Retina (tissue), 1 donor: Measurements from ENCODE around the gene ASCC3.
"Not testable (repeated sequence)": the region's sequence is repeated elsewhere in the genome, so short reads cannot be mapped to it uniquely, and the experiment has no call there.

Experiments
- DNase-seq: peaks from one replicate; pipeline ENCODE4 v3.0.0-alpha.2; 2016

Gene ASCC3

DNA sequence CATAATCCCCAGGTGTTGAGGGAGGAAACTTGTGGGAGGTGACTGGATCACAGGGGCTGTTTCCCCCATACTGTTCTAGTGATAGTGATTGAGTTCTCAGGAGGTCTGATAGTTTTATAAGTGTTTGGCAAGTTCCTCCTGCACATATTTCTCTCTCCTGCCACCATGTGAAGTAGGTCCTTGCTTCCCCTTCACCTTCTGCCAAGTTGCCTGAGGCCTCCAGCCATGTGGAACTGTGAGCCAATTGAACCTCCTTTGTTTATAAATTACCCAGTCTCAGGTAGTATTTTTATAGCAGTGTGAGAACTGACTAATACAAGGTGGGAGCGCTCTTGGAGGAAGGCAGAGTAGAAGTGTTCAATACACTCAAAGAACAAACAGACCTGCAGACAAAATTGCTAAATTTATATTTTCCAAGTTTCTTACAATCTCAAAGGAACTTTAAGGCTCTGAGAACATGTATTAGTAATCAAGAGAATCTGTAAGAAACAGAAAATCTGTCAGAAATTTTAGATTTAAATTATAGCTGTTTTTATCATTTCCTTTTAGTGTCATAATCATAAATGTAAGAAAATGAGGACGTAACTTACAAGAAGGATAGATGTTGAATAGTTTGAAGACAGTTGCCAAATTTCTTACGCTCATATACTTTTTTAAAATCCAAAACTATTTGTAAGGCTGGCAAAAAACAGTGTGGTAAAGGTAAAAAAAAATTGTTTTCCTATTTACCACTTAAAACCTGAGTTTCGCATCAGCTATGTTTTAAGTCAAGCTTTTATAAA, 77.7 kb downstream of the ASCC3 start:
- DNase-seq = no peak

DNA sequence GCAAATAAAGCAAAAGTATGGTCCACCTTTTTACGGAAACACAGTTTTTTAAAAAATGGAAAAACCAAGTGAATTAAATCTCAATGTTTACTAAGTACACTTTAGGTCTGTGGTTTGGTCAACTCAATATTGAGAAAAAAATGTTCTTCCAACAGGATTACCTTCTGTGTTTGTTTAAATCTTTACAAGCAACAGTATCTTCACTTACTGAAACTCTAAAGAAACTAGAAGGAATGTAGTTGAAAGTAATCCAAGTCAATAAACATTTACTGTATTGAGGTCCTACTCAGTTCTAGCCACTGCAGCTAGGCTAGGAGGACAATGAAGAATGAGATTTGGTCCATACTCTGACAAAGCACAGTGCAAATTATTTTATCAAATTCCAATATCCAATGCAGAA, 80.1 kb downstream of the ASCC3 start:
- DNase-seq = no peak

DNA sequence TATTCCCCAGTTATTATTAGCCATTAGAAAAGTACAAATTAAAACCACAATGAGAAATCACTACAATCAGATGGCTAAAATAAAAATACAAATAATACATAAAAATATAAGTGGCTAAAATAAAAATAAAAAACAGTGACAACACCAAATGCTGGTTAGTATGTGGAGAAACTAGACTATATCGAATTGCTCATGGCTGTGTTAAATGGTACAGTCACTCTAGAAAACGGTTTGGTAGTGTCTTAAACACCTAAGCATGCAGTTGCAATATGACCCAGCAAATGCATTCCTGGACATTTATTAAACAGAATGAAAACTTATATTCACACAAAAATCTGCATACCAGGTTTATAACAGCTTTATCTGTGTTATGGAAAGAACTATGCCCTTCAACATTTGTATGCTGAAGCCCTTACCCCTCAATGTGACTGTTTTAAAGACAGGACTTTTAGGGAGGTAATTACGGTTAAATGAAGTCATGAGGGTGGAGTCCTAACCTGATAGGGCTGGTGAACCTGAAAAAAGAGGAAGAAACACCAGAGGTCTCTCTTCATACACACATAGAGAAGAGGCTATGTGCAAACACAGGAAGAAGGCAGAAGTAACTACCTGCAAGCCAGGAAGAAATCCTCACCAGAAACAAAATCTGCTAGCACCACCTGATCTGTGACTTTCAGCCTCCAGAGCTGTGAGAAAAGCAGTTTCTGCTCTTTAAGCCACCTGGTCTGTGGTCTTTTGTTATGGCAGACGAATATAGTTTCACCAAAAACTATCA, 84.9 kb downstream of the ASCC3 start:
- DNase-seq = no peak

DNA sequence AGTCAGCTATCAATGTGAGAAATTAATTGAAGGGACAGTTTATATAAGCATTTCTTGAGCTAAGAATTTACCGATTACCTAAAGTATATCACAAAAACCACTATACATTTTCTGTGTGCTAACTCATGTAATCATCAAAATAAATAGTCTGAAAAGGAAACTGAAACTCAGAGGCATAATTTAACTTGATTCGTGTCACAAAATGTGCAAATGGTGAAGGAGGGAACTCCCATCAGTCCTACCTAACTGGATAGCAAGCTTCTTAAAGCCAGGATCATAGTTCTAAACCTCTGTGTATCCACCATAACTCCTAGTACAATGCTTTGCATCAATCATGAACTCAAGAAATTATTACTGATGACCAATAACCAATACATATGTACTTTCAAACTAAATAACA, 91.0 kb downstream of the ASCC3 start:
- no peak for DNase-seq

DNA sequence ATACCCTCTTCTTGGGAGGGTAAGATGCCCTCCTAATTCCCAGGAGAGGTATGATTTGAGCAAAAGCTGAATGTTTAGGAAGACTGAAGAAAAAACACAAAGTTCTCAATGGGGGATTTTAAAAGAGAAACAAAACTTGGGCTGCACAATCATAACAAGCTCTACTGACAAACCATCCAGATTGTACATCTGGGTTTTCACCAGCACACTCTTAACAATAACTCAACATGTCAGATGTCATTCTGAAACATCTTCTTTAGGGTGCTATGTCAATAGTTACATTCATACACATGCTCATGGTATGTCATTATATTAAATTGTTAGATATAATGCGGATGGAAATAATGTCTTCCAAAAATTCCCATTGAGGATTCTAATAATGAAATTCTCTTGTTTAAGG, 95.1 kb downstream of the ASCC3 start:
- DNase-seq = no peak

DNA sequence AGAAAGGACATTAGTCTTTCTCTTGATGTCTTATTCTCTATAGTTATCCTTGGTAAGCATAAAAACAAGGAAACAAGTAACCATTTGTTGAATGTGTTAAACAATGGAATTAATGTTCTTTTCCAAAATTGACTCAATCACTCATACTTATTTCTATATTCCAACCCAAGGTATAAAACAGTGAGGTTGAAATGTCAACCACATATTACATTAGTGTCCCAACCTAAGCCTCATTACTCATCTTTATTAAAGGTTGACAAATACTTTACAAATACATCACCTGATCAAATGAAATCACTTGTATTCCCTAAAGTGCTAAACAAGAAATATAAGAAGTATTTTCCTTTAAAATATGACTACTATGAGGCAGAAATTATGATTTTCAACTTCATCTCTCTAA, 100.5 kb downstream of the ASCC3 start:
- no peak for DNase-seq

DNA sequence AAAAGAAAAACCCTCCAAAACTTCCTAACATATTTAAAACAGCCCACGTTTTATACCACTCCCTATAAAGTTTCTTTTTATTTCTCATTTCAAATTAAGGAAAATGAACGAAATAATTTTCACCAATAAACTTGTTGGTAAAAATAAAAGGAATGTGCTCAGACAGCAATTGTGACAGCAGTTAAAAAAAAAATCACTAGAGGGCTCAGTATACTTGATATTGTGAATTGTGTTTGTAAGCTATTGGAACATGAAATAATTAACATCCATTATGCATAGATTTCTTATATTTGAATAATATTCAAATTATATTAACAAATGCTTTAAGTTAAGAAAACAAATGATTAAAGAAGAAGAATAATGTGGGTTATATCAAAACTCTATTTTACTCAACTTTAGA, 105.5 kb downstream of the ASCC3 start:
- DNase-seq = no peak

DNA sequence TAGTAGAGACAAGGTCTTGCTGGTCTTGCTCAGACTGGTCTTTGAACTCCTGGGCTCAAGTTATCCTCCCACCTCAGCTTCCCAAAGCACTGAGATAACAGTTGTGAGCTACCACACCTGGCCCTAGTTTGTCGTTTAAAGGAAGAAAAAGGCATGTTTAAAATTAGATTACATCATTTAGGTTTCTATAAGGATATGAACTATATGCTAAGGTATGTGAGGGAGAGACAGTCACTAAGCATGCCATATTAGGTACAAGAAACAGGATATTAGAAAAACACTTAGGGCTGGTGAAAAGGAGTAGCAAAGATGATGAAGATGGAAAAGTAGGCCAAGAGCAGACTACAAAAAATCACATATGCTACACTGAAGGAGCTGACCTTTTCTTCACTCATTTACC, 106.4 kb downstream of the ASCC3 start:
- DNase-seq = no peak

DNA sequence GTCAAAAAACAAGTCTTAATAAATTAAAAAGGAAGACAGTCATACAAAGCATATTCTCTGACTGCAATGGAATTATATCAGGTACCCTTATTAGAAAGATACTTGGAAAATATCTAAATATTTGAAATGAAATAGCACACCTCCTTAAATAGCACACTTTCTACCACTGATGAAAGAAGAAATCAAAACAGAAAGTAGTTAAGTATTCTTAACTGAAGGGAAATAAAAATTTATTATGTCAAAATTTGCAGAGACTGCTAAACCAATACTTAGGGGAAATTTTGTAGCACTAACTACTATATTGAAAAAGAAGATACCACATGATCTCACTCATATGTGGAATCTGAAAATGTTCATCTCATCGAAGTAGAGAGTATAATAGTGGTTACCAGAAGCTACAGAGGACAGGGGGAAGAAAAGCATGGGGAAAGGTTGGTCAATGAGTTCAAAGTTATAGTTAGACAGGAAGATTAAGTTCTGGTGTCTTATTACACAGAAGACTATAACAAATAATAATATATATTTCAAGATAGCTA, 112.2 kb downstream of the ASCC3 start:
- no peak for DNase-seq

DNA sequence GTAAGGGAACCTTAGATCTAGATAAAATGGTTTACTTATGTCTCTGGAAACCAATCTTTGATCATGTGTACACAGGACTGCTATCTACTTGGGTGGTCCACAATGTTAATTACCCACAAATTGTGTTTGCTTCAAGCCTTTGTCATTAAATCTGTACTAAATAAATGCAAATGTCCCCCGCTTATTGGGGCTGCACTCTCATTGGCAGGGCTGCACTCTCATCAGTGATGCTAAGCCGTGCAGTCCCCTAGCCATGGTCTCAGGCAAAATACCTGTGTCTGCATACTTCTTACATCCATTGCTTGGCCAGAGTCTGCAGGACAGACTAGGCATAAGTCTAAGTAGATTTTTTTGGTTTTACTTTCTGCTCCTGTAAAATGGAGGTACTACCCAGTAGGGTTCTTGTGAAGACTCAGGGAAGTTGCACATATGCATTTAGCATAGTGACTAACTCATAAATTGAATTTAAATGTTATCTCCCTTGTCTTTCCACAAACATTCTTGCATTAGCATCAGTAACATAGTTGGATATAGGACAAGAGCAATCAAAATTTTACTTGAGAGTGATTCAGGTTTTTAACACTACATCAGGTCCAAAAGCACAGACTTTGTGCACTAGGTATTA, 117.4 kb downstream of the ASCC3 start:
- no peak for DNase-seq

DNA sequence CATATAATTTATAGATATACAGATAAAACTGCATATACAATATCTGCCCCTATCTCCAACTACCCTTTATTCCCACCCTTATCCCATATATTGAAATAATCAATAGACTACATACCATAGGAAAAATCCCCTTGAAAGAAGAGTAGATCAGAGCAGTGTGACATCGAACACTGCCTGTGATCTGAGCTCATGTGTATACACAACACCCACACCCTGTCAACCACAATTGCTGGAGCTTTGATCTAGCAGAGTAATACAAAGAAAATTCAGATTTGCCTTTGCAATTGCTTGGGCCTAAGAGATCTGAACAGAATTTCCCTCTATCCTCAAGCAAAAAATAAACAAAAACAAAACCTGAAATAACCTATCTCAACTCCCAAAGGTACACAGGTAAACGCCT, 119.3 kb downstream of the ASCC3 start:
- no peak for DNase-seq

DNA sequence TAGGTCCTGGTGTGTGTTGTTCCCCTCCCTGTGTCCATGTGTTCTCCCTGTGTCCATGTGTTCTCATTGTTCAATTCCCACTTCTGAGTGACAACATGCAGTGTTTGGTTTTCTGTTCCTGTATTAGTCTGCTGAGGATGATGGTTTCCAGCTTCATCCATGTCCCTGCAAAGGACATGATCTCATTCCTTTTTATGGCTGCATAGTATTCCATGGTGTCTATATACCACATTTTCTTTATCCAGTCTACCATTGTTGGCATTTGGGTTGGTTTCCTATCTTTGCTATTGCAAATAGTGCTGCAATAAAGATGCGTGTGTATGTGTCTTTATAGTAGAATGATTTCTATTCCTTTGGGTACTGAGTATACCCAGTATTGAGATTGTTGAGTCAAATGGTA, 122.7 kb downstream of the ASCC3 start:
- DNase-seq = not testable (repeated sequence)

DNA sequence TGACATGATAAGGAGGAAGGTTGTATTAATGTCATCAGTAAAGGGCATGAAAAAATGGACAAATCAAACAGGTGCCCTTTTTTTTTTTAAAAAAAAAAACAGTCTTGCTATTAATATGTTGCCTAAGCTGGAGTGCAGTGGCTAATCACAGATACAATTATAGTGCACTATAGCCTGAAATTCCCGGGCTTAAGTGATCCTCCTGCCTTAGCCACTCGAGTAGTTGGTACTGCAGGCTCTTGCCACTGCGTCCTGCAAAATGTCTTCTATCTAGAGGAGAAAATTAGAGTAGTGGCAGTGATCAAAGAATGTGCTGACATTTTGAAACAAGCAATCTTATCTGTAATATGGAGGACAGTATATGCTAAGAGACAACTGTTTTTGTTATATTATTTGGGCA, 127.7 kb downstream of the ASCC3 start:
- DNase-seq = no peak

DNA sequence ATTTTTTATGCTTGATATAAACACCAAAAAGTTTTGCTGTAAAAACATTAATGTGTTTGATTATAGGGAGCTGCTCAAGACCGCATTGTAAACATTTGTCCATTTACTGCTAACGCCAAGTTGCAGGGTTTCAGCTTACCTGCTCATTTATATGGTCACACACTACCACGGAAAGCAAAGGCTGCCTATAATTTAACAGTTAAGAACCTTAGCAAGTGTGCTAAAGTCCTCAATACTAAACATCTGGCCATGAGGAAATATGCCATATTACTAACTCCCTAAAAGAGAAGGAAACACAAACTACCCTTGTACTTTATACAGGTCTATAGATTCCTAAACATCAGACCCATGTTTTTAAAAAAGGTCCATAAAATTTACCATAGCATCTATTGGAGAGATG, 129.5 kb downstream of the ASCC3 start:
- no peak for DNase-seq

DNA sequence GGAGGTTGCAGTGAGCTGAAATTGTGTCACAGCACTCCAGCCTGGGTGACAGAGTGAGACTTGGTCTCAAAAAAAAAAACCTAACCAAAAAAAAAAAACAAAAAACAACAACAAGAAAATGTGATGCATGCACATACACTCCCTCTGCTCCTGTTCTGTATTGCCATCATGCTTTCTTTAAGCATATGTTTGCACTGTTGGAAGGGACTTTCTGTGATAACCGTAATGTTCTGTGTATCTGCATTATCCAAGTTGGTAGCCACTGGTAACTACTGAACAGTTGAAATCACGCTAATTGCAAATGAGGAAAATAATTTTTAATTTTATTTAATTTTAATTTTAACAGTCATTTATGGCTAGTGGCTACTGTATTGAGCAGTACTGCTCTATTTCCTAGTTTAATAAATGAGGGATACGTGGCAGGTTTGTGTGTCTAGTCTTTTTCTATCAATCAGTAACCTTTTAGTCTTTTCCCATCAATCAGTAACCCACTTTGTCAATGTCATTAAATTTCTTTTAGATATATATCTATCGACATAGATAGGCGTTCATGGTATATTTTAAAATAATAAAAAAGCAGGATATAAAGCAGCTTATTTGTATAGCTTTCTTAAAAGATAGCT, 135.6 kb downstream of the ASCC3 start:
- DNase-seq = no peak

DNA sequence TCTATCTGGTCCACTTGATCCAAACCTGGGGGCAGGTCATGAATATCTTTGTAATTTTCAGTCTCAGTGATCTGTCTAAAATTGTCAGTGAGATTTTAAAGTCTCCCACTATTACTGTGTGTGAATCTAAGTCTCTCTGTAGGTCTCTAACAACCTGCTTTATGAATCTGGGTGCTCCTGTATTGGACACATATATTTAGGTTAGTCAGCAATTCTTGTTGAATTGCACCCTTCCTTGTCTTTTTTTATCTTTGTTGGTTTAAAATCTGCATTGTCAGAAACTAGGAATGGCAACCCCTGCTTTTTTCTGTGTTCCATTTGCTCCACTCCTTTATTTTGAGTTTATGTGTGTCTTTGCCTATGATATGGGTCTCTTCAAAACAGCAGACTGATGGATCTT, 140.7 kb downstream of the ASCC3 start:
- no peak for DNase-seq

DNA sequence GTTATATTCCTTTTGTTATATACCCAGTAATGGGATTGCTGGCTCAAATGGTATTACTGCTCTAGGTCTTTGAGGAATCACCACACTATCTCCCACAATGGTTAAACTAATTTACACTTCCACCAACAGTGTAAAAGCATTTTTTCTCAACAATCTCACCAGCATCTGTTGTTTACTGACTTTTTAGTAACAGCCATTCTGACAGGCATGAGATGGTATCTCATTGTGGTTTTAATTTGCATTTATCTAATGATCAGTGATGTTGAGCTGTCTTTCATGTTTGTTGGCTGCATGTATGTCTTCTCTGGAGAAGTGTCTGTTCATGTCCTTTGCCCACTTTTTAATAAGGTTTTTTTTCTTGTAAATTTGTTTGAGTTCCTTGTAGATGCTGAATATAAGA, 143.4 kb downstream of the ASCC3 start:
- DNase-seq = not testable (repeated sequence)

DNA sequence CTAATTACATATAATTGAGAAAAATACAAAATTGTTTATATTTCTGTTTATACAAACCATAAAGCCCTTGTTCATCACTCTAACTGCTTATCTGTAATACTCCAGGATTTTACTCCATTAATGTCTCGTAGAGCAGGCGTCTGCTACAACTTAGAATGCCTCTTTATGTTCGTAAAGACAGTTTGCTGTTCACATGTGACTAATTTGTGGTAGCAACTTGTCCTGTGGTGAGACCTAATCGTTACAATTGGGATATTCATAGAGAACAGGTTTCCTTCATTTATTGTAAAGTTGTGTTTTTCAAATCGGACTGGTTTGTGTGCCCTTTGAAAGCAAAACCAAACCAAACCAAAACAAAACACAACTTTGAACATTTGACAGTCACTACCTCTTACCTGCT, 149.7 kb downstream of the ASCC3 start:
- DNase-seq = peak; percentile 15

DNA sequence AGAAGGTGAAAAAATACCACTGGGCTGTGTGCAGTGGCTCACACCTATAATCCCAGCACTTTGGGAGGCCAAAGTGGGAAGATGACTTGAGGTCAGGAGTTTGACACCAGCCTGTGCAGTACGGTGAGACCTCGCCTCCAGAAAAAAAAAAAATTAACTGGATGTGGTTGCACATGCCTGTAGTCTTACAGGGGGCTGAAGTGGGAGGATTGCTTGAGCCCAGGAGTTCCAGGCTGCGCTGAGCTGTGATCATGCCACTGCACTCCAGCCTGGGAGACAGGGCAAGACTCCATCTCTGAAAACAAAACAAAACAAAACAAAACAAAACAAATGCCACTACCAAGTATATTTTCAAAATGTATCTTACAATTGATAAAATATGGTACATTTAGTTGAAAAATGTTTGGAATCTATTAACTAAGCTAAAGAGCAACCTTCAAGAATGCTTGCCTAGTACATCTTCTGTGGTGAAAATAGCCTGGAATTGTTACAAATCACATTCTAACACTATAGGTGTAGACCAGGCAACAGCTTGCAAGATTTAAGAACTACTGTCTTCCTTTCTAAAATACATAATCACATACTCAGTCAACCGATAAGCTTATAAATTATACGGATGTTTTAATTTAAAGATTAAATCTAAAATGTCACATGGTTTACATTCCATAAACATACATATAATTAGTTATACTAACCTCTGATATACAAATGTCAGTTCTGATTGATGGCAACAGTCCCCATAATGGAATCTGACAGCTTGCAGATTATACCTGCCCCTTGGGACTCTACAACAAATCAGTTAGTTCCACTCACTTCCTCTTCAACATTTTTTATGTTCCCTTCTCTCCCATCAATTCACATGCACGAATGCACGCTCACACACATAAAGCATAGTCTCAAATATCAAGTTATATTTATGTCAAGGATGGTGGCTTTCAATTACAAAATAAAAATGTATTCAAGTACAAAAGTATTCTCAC, 150.8 kb downstream of the ASCC3 start:
- peak; percentile 42 for DNase-seq

DNA sequence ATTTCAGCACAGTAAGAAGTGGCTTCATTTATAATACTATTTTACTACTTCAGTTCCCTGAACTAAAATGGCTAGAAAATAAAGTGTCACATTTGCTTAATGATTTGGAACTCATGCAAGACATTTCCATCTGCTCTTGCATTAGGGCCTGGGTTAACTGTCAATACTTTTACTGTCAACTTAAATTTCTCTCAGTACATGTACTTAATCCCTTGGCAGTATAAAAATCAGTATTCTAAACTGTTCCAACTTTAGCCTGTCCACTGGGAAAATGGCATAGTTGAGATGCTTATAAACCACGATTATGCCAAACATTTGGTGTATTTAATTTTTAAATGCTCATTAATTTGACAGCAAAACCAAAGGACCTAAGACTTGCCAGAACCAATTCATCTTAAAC, 154.5 kb downstream of the ASCC3 start:
- DNase-seq = peak; percentile 34

DNA sequence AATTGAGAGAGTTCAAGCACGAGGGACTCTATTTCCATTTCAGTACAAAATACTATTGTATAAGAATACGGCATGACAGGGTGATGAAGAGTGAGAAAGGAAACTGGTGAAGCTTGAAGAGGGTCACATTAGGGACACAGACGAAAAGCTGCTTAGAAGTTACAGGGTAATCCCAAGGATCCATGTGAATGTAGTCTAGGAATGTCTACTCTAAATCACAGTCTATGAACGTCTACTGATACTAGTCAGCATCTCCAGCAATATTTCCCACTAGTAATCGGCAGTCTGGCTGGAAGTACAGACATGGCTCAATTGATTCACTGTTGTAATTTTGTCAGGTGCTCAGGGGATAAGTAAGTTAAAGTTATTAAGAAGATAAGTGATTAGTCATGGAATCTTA, 156.4 kb downstream of the ASCC3 start:
- no peak for DNase-seq

DNA sequence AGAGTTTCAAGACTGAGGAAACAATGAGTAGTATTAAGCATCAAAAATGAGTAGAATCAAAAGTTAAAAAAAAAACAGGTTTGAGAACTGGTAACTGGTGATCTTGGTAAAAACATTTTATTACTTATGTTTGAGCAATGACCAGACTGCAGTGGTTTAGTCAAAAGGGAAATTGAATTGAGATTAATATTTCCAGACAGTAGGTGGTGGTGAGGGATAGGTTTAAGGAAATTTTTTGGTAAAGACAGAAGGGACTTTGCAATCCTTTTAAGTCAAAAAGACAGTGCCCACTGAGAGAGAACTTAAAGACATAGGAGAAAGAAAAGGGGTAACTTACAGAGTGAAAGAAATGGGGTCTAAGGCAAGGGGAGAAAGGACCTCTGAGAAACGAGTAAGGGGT, 156.9 kb downstream of the ASCC3 start:
- DNase-seq = no peak
